GM19324 (cell line): ENCODE results near the gene HMGCS2.
"Not testable (repeated sequence)": the region's sequence is repeated elsewhere in the genome, so short reads cannot be mapped to it uniquely, and the experiment has no call there.

Experiments used
- ATAC-seq: cut with Tn5 transposase; IDR thresholded peaks from one replicate; pipeline ENCODE4 v1.9.1; 2021; ENCODE audit warnings: mild to moderate bottlenecking, moderate library complexity; ENCODE audit not compliant: unreplicated experiment, low FRiP score

Gene HMGCS2

GRCh38 chr1:119790451-119791198, 21.9 kb upstream of the HMGCS2 start:
- ATAC-seq = no peak

GRCh38 chr1:119787776-119788175, 19.1 kb upstream of the HMGCS2 start:
- no peak for ATAC-seq

GRCh38 chr1:119786473-119787050, 17.9 kb upstream of the HMGCS2 start:
- not testable (repeated sequence) for ATAC-seq

- ATAC-seq = not testable (repeated sequence)
These were observed 17.3 kb upstream of the HMGCS2 start for GRCh38 chr1:119786046-119786445.

GRCh38 chr1:119784191-119784781, 15.6 kb upstream of the HMGCS2 start:
- no peak for ATAC-seq

GRCh38 chr1:119783354-119784185, 14.9 kb upstream of the HMGCS2 start:
- no peak for ATAC-seq

- ATAC-seq = no peak
These were observed 14.1 kb upstream of the HMGCS2 start for GRCh38 chr1:119782631-119783325.

- ATAC-seq = no peak
These were observed 12.9 kb upstream of the HMGCS2 start for GRCh38 chr1:119781434-119782210.

- no peak for ATAC-seq
These were observed 11.2 kb upstream of the HMGCS2 start for GRCh38 chr1:119779869-119780356.

- ATAC-seq = no peak
These were observed 10.3 kb upstream of the HMGCS2 start for GRCh38 chr1:119778886-119779560.

GRCh38 chr1:119778359-119778758, 9.7 kb upstream of the HMGCS2 start:
- ATAC-seq = no peak

GRCh38 chr1:119774746-119775490, 6.2 kb upstream of the HMGCS2 start:
- no peak for ATAC-seq

- no peak for ATAC-seq
These were observed 5.1 kb upstream of the HMGCS2 start for GRCh38 chr1:119773711-119774241.

GRCh38 chr1:119772298-119772697, 3.6 kb upstream of the HMGCS2 start:
- ATAC-seq = no peak

- ATAC-seq = no peak
These were observed 3.1 kb upstream of the HMGCS2 start for GRCh38 chr1:119771770-119772169.

- ATAC-seq = no peak
These were observed 2.3 kb upstream of the HMGCS2 start for GRCh38 chr1:119771016-119771415.

GRCh38 chr1:119767486-119767885, 1.2 kb downstream of the HMGCS2 start:
- no peak for ATAC-seq

GRCh38 chr1:119766374-119766794, 2.3 kb downstream of the HMGCS2 start:
- no peak for ATAC-seq
